NCI-H345 (cell line): Measurements from ENCODE around the gene INTS12.
A peak's percentile ranks its signal among the peaks of the same experiment; 100 is the strongest.
"Not testable (repeated sequence)": the region's sequence is repeated elsewhere in the genome, so short reads cannot be mapped to it uniquely, and the experiment has no call there.

Experiments
- DNase-seq: peaks from one replicate; lab custom pipeline; 2025; lab: John Stamatoyannopoulos, UW

INTS12 gene

DNA sequence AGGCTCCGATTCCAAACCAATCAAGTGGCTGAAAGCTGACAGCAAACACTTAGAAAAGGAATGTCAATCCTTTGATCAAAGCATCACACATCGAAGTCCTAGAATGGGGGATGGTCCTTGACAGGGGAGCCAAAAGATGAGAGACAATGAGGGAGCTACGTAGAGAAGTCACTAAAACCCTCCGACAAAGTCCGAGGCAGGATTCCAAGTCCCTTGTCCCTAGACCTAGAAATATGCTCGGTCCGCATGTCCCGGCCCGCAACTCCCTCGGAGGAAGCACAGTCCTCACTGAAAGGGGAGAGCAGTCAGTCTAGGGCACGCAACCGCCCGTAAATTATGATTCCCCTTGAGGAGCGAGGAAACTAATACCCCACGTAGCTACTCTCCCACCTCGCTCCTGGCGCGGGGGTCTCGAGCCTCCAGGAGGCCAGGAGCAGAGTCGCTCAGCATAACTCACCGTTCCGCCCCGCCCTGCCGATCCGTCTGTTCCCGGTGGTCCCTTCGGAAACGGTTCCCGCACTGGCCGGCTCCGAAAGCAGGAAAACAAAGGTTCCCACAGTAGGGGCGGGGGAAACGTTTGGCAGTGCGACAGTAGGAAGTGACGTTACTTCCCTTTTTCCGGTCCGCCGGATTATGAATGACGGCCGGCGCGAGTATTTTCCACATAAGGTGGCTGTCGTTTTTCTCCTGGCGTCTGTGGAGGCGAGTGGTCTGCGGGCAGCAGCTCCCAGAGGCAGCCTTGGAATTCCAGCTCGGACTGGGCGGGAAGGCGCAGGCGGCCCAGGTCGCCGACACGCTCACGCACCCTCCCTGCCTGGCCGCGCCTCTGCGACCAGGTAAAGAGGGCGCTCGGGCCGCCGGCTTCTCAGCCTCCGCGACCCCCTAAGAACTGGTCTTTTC is at the start of gene INTS12, which contains the start of gene GSTCD:
INTS12 (minus strand) TSS at position 509 of the 900 bp plus-strand sequence. CDS start 8,684 bp downstream, outside the sequence.
GSTCD (plus strand) TSS at position 604 of the 900 bp plus-strand sequence. CDS start 8,830 bp downstream, outside the sequence.
- DNase-seq, result peak; percentile 90

GRCh38 chr4:105755375-105755774 is 46.9 kb upstream of the INTS12 start:
- DNase-seq, result no peak

DNA sequence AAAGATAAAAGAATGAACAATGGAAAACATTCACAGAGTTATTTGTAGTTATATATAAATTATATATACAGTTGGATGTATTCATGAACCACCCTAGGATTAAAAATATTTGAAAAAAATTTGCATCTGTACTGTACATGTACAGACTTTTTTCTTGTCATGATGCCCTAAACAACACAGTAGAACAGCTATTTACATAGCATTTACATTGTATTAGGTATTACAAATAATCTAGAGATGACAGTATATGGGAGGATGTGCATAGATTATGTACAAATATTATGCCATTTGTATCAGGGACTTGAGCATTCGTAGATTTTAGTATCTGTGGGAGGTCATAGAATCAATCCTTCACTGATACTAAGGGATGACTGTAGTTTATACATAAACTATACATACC is 44.9 kb upstream of the INTS12 start:
- DNase-seq, result no peak

- no peak for DNase-seq
Observed at GRCh38 chr4:105751718-105752299, 43.3 kb upstream of the INTS12 start.

DNA sequence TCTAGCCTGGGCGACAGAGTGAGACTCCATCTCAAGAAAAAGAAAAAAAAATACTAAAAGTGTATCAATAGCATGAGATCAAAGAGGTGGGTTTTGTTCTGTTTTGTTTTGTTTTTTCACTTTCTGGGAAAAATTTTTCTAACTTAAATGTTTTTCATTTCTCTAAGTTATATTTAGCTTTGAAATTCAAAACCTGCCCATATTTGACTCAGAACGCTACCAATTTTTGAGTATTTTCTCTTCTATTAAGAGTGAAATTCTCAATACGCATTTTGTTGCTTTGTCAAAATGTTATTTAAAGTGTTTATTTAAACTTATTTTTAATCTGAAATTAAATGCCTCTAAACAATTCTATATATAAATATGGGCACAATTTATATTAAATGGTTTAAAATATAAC is 39.7 kb upstream of the INTS12 start:
- no peak for DNase-seq

DNA sequence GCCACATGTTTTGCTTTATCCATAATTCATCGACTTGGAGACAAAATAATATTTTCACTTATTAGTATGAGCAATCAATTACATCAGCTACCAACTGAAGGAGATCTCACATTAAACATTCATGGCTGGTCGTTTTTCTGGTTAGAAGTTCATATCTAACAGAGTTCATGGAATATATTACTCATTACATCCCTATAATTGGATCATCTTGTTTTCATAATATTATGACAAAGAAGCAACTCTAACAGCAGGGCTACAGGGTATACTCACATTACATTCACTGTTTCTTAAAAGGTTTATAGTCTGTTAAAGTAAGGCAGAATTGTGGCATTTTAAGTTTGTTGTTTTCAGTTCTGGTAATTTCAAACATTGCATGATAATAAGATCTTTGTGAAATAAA is 33.1 kb upstream of the INTS12 start:
- no peak for DNase-seq

GRCh38 chr4:105735217-105735616 is 26.7 kb upstream of the INTS12 start:
- not testable (repeated sequence) for DNase-seq

GRCh38 chr4:105729895-105730294 is 21.4 kb upstream of the INTS12 start:
- not testable (repeated sequence) for DNase-seq

DNA sequence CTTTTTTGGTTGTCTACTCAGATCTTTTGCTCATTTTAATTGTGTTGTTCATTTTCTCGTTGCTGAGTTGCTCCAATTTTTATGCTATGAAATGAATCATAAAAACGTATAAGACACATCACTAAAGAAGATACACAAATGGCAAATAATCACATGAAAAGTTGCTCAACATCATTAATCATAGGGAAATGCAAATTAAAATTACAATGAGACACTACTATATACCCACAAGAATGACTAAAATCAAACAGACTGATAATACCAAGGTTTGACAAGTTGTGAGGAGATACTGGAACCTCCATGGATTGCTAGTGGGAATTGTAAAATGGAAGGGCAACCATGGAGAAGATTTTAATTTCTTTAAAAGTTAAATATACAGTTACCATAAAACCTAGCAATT is 17.1 kb upstream of the INTS12 start:
- no peak for DNase-seq

DNA sequence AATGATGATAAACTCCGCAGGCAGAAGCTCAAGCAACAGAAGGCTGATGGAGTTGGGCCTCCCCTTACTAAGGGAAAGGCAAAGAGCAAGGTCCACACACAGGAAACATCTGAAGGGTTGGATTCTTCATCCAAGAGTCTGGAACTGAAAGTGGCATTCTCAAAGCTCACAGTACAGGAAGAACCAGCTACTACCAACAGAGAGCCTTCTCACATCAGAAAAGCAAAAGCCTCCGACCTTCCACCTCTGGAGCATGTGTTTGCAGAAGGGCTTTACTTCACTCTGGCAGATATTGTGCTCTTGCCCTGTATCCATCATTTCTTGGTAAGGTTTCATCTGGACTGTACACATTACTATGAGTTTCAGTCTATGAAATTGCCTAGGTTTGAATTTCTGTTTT is 10.7 kb upstream of the INTS12 start:
- no peak for DNase-seq

DNA sequence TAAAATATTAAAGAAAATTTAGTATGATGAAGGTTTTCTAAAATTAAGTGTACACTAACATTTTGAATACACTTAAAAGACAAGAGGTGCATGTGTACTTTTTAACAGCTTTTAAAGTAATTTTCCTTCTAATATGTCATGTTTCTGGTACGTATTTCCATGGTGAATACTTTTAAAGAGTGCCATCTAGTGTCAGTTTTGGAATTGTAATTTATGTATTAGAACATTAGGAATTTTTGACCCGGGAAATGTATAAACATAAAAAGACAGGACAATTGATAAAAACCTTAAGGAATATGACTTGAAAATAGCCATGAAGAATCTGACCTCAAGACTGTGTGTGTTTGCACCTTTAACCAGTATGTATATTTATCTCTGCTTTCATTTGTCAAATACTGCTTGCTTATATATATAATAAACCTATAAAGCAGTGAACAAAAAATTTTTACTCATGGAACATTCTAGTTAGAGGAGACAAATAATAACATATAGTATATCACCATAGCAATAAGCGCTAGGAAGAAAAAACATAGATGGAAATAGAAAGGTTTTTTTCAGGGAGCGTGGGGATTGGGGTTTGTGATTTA is 7.3 kb upstream of the INTS12 start:
- peak; percentile 13 for DNase-seq

DNA sequence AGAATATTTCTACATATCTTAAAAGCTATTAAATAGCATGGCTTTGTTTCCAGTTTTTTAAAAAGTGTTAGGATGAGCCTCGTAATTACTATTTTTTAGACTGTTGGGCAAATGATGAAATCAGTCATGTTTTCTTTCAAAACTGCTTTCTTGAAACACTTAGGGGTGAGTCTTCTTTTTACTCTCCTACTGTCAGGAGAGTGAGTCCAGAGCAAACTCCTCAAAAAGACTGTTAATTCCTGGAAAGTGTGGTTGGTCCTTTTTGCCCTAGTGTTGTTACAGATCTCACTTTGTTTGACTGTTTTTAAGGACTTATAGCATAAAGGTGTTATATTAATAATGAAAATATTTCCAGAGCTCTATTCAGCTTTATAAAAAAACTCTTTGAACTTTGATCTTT is 6.4 kb upstream of the INTS12 start:
- DNase-seq, result no peak

DNA sequence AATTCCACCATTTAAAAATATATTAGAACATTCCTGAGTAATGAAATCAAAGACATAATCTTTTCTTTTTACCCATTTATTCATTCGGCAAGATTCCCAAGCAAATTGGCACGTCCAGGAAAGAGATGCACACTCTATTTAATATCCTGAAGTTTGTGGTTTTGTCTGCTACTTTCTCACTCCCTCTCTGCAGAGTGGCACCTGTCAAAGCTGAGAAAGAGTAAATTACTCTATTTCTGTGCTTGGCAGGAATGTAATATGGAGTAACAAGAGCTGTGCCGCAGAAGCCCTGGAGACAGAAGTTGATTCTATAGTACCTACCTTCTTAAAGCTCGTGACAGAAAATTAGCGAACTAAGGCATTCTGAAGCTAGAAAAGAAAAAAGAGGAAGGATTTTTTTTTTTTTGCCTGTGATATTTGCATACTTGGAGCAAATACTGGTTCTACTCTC is 5.6 kb upstream of the INTS12 start:
- DNase-seq, result no peak

DNA sequence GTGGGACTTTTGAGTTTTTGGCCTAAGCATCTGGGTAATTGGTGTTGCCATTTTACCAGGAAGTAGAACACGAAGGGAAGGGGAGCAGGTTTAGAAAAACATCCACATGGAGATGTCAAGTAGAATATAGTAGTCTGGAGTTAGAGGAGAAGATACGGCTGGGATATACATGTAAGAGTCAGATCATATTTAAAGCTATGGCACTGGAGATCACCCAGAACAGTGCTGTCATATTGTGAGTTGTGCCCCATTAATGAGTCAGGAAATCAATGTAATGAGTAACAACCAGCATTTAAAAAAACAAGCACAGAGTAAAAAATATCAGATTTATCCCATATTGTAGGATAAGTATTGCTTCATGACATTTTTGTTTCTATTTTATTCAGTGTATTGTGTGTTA is 4.3 kb upstream of the INTS12 start:
- DNase-seq, result no peak

- DNase-seq, result no peak
Observed at GRCh38 chr4:105710678-105711077, 2.2 kb upstream of the INTS12 start.

DNA sequence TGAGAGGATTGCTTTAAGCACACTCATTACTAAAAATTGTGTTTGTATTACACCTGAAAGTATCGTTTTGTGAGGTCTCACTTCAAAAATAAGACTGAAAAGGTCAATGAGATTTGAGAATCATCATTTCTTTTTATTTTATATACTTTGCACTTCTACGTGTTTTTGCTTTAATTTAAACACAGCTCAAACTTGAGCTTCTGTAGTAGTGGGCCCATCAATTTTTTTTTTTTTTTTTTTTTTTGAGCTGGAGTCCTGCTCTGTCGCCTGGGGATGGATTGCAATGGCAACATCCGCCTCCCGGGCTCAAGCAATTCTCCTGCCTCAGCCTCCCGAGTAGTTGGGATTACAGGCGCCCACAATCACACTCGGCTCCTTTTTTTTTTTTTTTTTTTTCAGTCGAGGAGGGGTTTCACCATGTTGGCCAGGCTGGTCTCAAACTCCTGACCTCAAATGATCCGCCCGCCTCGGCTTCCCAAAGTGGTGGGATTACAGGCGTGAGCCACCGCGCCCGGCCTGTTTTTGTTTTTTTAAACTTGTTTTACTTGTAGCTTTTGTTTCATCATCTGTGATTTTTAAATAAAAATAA is 1.6 kb upstream of the INTS12 start:
- DNase-seq, result no peak

- DNase-seq, result peak; percentile 8
Observed at GRCh38 chr4:105709081-105709450, 577 bp upstream of the INTS12 start.

DNA sequence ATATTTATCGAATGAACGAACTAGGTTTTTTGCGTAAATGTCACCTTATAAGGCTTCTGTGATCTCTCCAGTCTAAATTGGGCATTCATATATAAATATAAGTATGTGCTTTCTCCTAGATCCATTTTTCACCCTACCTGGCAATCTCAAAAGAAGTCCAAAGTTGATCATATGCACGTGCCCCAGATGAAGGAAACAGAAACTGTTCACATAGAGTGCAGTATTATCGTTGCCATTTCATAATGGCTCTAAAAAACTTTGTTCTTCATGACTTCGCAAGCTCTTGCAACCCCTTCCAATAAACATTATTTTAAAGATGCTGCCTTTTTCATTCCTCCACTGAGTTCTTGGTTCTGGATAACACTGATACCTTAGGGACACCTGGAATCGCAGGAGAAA is 708 bp downstream of the INTS12 start:
- no peak for DNase-seq

- DNase-seq, result no peak
Observed at GRCh38 chr4:105698607-105699006, 9.9 kb downstream of the INTS12 start.

DNA sequence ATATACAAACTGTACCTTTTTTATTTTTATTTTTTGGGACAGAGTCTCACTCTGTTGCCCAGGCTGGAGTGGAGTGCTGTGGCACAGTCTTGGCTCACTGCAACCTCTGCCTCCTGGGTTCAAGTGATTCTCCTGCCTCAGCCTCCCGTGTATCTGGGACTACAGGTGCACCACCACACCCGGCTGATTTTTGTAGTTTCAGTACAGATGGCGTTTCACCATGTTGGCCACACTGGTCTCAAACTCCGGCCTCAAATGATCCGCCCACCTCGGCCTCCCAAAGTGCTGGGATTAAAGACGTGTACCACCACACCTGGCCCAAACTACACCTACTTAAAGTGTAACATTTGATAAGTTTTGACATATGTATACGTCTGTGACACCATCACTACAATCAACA is 12.7 kb downstream of the INTS12 start:
- not testable (repeated sequence) for DNase-seq

- not testable (repeated sequence) for DNase-seq
Observed at GRCh38 chr4:105694812-105695211, 13.7 kb downstream of the INTS12 start.

DNA sequence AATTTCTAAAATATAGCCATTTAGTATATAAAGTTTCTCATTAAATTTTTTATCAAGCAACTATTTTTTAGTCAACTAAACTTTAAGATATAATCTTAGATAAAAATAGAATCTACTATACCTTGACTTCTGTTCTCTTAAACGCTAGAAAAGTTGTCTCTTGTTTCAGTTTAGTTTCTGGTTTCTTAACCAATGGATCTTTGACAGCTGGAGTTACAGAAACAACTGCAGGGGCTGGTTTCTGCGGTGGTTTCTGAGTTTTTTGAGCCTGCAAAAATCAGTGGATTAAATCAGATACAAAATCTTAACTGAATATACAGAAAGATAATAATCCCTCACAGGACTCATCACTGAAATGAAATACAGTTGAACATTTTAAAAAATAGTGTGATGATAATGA is 21.9 kb downstream of the INTS12 start:
- no peak for DNase-seq

DNA sequence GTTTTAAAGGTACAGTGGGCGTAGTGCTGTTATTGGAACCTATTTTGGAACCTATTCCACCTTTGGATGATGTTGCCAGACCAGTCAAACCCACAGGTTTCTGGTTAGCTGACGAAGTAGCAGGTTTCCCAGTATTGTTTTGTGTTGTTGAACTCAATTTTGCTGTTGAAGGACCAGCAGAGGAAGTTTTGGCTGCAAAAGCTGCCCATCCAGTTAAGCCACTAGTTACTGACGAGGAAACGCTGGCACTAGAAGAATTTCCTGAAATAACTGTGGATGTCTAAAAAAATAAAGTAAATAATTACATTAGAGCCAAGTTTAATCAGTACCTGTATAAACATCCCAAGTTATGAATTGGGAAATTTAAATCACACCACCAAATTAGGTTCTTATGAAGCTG is 25.5 kb downstream of the INTS12 start:
- no peak for DNase-seq
